ENCODE data around the gene IL17RC.
"Not testable (repeated sequence)": the region's sequence is repeated elsewhere in the genome, so short reads cannot be mapped to it uniquely, and the experiment has no call there.

IL17RC gene, protein sequence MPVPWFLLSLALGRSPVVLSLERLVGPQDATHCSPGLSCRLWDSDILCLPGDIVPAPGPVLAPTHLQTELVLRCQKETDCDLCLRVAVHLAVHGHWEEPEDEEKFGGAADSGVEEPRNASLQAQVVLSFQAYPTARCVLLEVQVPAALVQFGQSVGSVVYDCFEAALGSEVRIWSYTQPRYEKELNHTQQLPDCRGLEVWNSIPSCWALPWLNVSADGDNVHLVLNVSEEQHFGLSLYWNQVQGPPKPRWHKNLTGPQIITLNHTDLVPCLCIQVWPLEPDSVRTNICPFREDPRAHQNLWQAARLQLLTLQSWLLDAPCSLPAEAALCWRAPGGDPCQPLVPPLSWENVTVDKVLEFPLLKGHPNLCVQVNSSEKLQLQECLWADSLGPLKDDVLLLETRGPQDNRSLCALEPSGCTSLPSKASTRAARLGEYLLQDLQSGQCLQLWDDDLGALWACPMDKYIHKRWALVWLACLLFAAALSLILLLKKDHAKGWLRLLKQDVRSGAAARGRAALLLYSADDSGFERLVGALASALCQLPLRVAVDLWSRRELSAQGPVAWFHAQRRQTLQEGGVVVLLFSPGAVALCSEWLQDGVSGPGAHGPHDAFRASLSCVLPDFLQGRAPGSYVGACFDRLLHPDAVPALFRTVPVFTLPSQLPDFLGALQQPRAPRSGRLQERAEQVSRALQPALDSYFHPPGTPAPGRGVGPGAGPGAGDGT

DNA sequence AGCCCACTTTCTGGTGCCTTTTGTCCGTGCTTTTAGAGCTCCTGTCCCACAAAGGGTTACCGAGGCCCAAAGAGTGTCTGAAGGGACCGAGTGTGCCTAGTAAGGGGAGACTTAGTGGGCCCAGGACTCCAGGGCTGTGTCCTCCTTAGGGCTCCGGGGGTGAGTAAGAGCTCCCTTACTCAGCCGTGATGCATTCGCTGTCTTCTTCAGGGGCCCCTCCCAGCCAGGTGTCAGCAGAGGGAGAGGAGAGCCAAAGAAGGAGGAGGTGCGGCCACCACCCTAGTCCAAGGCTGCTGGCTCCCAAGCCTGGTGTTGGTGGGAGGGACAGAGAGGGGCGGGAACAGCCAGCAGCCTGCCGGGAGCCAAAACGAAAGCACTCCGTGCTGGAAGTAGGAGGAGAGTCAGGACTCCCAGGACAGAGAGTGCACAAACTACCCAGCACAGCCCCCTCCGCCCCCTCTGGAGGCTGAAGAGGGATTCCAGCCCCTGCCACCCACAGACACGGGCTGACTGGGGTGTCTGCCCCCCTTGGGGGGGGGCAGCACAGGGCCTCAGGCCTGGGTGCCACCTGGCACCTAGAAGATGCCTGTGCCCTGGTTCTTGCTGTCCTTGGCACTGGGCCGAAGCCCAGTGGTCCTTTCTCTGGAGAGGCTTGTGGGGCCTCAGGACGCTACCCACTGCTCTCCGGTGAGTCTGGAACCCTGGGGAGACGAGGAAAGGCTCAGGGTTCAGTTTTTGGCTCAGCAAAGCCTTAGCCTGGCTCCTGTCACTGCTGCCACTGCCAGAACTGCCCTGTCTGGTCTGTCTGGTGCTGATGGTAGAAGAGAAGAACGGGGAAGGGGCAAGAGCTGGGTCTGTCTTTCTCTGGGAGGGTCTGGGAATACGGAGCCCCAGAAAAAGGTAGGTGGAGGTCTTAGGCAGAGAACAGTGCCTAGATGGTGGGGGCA lies at the start of gene IL17RC:
IL17RC (plus strand) TSS at position 365 of the 947 bp plus-strand sequence; CDS start at position 583, 218 bp downstream.
- DNase-seq (ENCODE audit: low read depth in 2 of 2), result no peak

DNA sequence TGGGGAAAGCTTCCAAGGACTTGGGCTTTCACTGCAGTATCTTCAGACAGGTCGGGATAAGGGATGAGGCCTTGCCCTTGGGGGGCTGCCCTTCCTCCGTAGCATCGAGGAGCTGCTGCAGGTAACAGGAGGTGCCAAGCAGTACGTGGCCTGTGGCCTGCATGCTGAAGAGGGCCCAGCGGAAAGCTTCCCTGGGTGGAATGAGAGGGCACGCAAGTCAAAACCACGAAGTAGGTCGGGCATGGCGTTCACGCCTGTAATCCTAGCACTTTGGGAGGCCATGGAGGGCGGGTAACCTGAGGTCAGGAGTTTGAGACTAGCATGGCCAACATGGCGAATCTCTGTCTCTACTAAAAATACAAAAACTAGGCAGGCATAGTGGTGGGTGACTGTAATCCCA lies 49.8 kb upstream of the IL17RC start:
- no peak for DNase-seq (ENCODE audit: low read depth in 2 of 2)

DNA sequence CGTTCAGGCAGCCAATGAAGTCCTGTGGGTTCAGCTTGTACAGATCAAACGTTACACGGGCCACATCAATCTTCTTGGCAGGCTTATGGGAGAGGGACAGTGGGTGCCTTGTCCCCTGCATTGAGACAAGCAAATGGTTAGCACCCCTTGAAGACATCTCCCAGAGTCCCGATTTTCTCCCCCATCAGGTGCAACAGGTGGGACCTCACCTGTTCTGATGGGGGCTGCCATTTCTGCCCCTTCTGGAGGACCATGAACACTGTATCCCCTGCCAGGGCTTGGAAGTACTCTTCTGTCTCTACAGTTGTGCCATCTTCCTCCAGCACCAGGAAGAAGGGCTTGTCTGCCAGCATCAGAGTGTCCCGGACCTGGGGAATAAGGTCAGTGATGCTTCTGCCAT lies 46.9 kb upstream of the IL17RC start:
- no peak for DNase-seq (ENCODE audit: low read depth in 2 of 2)

DNA sequence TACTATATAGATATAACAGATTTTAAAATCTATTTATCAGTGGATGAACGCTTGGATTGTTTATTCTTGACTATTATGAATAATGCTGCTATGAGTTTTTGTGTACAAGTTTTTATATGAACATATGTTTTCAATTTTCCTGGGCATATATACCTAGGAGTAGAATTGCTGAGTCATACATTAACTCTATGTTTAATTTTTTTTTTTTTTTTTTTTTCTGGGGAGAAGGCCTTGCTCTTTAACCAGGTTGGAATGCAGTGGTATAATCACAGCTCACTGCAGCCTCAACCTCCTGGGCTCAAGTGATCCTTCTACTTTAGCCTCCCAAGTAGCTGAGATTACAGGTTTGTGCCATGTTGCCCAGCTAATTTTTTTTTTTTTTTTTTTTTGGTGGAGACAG lies 45.9 kb upstream of the IL17RC start:
- no peak for DNase-seq (ENCODE audit: low read depth in 2 of 2)

DNA sequence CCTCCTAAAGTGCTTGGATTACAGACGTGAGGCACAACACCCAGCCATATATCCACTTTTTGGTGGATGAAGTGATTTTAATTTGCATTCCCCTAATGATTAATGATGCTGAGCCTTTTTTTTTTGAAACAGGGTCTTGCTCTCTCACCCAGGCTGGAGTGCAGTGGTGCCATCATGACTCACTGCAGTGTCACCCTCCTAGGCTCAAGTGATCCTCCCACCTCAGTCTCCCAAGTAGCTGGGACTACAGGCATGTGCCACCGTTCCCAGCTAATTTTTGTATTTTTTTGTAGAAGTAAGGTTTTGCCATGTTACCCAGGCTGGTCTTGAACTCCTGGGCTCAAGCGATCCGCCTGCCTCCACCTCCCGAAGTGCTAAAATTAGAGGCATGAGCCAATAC lies 44.8 kb upstream of the IL17RC start:
- not testable (repeated sequence) for DNase-seq (ENCODE audit: low read depth in 2 of 2)

DNA sequence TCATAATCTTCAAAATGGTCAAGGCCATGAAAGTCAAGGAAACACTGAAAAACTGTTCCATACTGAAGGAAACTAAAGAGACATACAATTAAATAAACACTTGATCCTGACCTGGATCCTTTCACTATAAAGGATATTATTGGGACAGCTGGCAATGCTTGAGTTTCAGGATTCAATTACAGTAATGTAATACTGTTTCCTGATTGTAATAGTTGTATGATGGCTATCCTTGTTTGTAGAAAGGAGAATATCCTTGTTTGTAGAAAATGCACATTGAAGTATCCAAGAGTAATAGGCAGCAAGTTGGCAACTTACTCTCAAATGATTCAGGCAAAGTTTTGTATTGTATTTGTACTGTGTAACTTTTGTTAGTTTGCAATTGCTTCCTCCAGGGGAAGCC lies 41.5 kb upstream of the IL17RC start:
- no peak for DNase-seq (ENCODE audit: low read depth in 2 of 2)

DNA sequence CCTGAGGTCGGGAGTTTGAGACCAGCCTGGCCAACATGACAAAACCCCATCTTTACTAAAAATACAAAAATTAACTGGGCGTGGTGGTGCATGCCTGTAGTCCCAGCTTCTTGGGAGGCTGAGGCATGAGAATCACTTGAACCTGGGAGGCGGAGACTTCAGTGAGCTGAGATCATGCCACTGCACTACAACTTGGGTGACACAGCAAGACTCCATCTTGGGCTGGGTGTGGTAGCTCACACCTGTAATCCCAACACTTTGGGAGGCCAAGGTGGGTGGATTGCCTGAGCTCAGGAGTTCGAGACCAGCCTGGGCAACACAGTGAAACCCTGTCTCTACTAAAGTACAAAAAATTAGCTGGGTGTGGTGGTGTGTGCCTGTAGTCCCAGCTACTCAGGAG lies 40.6 kb upstream of the IL17RC start:
- not testable (repeated sequence) for DNase-seq (ENCODE audit: low read depth in 2 of 2)

DNA sequence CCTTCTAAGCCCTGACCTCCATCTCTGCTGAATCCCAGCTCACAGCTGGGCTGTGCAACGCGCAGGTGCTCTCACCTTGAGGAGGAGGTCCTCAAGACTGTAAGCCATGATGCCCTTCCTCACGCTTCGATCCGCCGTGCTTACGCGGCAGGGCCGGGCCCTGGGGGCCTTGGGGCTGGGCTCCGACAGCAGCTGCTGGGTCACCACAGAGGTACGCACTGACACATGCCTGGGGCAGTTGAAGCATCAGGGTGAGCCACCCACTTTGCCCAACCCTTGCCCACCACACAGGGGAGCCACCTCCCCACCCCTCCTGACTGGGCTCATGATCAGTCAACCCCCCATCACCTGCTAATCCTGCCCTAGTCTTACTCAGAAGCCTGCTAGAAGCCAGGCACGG lies 39.9 kb upstream of the IL17RC start:
- no peak for DNase-seq (ENCODE audit: low read depth in 2 of 2)

DNA sequence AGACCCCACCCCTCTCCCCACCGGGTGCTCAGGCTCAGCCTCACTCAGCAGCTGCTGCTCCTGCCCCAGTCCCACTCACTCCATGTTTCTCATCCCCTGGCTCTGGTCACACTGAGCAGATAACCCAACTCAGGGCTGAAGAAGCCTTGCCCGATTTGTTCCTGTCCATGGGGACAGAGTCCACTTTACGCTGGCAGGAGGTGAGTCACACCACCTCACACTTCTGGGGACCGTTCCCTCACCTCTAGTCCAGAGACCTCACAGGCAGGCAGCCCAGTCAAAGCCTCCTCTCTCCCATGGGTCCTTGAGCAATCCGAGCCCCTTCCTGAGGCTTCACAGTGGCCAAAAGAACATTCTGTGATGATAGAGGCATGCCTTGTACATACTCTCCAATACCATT lies 38.2 kb upstream of the IL17RC start:
- no peak for DNase-seq (ENCODE audit: low read depth in 2 of 2)

DNA sequence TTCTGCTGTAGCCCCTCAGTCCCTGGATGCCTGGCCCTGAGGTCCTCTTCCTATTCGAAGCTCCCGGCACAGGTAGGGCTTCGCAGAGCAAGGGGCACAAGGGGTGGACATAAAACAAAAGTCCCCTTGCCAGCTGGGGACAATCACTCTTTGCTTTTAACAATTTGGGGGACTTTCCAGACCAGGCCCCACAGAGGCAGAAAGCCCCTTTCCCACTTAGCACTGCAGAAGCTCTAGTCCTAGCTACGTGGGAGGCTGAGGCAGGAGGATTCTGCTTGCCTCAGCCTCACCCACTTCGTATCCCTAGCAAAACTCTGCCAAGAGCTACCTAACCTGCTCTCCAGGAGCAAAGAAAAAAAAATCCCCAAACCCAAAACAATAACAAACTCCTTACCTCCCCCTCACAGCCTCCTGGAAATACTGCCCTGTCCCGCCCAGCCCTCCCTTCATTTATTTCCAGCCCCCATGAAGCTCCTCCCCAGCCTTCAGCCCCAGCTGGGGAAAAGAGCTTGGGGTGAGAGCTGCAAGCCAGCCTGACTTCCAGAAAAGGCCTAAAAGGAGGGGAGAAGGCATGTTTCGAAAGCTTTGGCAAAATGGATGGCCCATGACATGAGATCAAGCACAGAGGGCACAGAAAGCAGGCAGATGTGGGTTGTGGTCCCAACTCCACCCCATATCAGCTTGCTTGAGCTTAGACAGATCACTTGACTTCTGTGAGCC lies 36.9 kb upstream of the IL17RC start, which contains the start of gene CIDEC:
CIDEC (minus strand) TSS at position 424 of the 720 bp plus-strand sequence. CDS start 1,767 bp downstream, outside the sequence.
- DNase-seq (ENCODE audit: low read depth in 2 of 2), result no peak

DNA sequence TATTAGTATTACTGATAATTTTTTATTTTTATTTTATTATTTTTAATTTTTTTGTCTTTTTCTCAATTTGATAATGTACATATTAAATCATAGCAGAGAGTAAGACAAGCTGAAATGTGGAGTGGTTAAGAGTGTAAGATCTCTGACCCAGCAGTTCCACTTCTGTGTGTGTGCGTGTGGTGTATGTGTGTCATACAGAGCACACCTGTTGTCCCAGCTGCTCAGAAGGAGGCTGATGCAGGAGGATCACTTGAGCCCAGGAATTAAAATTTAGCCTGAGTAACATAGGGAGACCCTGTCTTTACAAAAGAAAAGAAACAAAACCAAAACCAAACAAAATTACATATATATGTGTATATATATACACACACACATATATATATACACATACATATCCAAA lies 35.5 kb upstream of the IL17RC start:
- no peak for DNase-seq (ENCODE audit: low read depth in 2 of 2)

DNA sequence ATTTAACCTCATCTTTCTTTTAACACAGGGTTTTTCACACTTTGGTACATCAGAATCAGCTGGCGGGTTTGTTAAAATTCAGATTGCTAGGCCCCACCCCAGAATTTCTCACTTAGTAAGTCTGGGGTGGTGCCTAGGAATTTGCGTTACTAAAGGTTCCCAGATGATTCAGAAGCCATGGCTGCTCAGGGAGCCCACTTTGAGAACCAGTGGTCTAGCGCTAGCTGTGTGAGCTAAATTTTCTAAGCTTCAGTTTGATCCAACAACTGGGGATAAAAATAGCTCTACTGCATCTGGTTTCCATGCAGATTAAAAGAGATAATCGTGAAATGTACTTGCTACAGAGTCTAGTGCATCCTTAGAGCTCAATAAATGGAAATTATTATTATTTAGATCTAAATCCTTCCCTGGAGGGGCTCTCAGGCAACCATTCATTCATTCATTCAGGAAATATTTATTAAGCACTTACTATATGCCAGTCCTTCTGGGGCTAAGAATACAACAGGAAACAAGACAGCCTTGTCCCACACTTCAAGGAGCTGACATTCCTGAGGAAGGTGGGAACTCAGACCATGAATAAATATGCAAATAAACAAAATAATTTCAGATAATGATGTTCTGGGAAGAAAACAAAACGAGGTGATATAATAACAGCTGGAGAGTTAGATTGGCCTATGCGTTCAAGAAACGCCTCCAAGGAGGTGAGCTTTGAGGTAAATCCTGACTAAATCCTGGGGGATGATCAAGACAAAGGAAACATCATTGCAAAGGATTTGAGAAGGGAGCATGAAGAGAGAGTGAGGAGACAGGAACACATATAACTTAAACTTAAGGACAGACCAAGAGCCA lies 33.0 kb upstream of the IL17RC start:
- DNase-seq (ENCODE audit: low read depth in 2 of 2), result no peak

DNA sequence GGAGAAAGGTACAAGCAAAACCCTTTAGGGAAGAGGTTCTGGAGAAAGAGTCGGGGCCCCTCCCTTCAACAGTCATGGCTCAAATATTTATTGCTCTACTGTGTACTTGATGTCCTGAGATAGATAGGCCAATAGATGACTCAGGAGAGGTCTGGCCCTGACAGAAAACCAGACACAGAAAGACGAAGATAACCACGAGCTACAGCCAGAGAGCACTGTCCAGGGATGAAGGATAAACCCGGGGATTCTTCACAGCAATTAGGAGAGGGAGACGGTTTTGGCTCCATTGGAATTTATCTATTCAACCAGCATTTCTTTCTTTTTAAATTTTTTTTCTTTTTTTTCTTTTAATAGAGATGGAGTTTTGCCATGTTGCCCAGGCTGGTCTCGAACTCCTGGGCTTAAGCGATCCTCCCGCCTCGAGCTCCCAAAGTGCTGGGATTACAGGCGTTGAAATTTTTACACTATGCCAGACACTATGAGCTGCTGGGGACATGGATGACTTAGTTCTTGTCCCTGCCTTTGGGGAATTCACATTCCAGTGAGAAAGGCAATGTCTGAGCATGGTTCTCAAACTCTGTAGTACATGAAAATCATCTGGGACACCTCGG lies 32.2 kb upstream of the IL17RC start:
- no peak for DNase-seq (ENCODE audit: low read depth in 2 of 2)

DNA sequence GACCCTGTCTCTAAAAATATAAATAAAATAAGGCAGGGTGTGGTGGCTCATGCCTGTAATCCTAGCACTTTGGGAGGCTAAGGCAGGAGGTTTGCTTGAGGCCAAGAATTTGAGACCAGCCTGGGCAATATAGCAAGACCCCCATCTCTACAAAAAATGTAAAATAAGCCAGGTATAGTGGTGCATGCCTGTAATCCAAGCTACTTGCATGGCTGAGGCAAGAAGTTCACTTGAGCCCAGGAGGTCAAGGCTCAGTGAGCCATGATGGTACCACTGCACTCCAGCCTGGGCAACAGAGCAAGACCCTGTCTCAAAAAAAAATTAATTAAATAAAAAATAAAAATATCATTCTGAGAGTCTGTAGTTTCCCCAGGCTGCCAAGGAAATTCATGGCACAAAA lies 30.6 kb upstream of the IL17RC start:
- DNase-seq (ENCODE audit: low read depth in 2 of 2), result no peak

DNA sequence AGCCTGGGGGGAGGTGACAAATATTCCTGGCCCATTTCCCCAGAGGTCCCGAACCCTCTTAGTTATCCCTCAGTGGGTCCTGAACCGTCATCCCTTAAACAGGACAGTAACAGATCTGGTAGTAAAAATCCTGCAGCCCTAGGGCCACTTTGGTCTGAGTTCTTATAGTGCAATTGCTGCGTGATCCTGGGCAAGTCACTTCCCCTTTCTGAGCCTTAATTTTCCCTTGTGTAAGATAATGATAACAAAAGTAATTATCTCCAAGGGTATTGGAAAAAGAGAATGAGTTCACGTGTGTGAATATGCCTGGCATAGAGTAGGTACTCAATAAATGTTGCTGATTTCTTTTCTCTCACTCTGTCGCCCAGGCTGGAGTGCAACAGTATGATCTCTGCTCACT lies 29.4 kb upstream of the IL17RC start:
- no peak for DNase-seq (ENCODE audit: low read depth in 2 of 2)

DNA sequence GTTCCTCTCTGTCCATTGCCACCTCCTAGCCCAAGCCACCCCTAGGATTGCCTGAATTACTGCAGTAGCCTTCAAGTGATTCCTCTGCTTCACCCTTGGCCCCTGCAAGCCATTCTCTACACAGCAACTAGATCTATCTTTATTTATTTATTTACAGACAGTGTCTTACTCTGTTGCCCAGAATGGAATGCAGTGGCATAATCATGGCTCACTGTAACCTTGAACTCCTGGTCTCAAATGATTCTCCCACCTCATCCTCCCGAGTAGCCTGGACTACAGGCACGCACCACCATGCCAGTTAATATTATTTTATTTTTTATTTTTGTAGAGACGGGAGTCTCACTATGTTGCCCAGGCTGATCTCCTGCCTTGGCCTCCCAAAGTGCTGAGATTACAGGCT lies 28.4 kb upstream of the IL17RC start:
- DNase-seq (ENCODE audit: low read depth in 2 of 2), result no peak

DNA sequence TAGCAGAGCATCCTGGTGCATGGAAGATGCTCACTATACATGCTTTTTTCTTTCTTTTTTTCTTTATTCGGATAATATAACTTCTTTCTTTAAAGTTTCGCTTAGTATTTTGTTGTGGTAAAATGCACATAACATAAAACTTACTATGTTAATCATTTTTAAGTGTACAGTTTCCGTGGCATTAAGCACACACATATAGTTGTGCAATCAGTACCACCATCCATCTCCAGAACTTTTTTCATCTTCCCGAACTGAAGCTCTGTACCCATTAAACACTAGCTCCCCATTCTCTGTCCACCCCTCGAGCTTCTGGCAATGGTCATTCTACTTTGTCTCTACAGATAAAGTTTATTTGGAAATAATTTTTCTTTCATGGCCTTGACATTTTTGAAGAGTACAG lies 27.5 kb upstream of the IL17RC start:
- DNase-seq (ENCODE audit: low read depth in 2 of 2), result no peak

DNA sequence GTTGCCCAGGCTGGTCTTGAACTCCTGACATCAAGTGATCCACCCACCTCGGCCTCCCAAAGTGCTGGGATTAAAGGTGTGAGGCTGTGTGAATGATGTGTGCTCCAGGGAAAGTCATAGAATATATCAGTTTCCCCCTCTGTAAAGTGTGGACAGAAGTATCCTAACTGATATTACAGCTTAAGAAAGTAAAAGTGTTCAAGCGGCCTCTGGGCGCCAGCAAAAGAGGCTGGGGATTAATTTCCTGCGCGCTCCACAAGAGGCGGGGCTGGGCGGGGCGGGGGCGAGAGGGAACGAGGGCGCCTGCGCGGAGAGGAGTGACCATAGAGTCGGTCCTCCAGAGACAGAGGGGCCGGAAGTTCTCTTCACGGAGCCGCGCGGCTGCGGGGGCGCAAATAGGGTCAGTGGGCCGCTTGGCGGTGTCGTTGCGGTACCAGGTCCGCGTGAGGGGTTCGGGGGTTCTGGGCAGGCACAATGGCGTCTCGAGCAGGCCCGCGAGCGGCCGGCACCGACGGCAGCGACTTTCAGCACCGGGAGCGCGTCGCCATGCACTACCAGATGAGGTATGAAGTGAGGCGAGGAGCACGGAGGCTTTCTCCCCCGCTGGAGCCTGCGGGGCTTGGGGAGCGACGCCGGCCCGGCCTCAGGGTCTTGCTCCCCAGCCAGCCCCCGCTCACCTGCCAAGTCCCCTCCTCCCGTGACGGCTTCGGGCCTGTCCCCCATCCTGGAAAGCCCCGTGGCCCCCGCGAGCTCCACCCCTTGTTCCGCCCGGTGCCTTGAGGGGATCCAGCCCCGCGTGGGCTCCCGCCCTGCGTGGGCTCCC lies 26.4 kb upstream of the IL17RC start, which contains the start of gene JAGN1:
JAGN1 (plus strand) TSS at position 362 of the 823 bp plus-strand sequence; CDS start at position 475, 113 bp downstream.
- DNase-seq (ENCODE audit: low read depth in 2 of 2), result peak; percentile 86 to 87

DNA sequence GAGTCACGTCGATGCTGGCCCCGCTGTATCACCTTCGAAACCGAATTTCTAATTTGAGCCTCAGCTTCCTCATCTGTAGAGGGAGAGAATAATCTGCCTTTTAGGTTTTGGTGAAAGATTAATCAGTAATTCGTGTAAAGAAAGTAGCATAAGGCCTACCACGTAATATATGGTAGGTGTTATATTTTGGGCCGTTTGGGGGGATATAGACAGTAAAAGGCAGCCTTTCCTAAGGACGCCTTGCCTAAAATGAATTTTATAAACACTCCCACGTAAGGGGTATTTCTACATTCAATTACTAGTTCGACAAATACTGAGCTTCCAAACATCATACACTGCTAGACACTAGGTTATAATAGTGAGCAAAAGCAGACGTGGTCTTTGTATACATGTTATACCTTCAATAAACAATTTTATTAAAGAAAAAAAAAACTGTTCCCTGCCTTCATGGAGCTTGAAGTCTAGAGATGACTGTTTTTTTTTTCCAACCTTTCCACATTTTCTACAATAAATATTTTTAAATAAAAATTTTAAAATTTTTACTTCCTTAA lies 25.8 kb upstream of the IL17RC start:
- DNase-seq (ENCODE audit: low read depth in 2 of 2), result no peak
